ENCODE results near the gene TRIP12.
"Not testable (repeated sequence)": the region's sequence is repeated elsewhere in the genome, so short reads cannot be mapped to it uniquely, and the experiment has no call there.

The TRIP12 gene

GRCh38 chr2:229921892-229922448, at the start of gene TRIP12:
Gene TRIP12 (minus strand): TSS chr2:229922009. CDS start chr2:229880079, 41,930 bp downstream.
- no peak for TF ChIP-seq CTCF (IDR thresholded peaks at IDR 0.05; ENCODE audit: unreplicated experiment in 3 of 3)
- H3K4me1 Mint-ChIP-seq = peaks cover 29% of the 10 kb centered on the region
- peaks cover 16% of the 10 kb centered on the region for H3K36me3 Mint-ChIP-seq (ENCODE audit: low read depth)
- no peaks in the 10 kb centered on the region for H3K9me3 Mint-ChIP-seq
- H3K27ac Mint-ChIP-seq = peak within 1 kb of the TSS; percentile 100
- H3K4me3 Mint-ChIP-seq = peak within 1 kb of the TSS; percentile 99 to 100 (median 99)
- H3K27me3 Mint-ChIP-seq (ENCODE audit: low read depth) = no peaks in the 10 kb centered on the region

GRCh38 chr2:229971298-229971790, 49.5 kb upstream of the TRIP12 start:
- Mint-ChIP-seq H3K27me3 (ENCODE audit: low read depth) (no peaks in the 10 kb centered on the region), H3K4me3 (no peak overlapping the region), H3K4me1 (peaks cover 12% of the 10 kb centered on the region), H3K36me3 (ENCODE audit: low read depth) (no peaks in the 10 kb centered on the region), H3K27ac (no peak overlapping the region), H3K9me3 (no peaks in the 10 kb centered on the region)
- no peak for TF ChIP-seq CTCF (IDR thresholded peaks at IDR 0.05; ENCODE audit: unreplicated experiment in 3 of 3)

DNA sequence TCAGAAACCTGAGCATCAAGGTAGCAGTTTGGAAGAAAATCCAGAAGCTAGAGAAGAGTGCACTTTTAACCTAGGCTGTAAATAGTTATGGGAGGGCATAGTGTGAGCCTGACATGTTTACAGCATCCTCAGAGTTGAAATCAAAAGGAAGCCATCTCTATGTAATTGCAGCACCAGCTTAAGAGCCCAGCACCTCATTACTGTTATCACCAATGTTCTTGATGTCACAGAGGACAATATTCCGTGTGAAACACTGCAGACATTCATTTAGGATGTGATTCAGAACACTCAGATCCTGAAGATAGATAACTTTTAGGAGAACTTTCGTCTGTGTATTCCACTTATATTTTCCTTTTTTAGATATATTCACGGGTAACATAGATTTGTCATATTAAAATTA, 48.6 kb upstream of the TRIP12 start:
- TF ChIP-seq CTCF (IDR thresholded peaks at IDR 0.05; ENCODE audit: unreplicated experiment in 3 of 3) = no peak
- Mint-ChIP-seq H3K4me1 (peaks cover 12% of the 10 kb centered on the region), H3K9me3 (no peaks in the 10 kb centered on the region), H3K27me3 (ENCODE audit: low read depth) (no peaks in the 10 kb centered on the region), H3K4me3 (no peak overlapping the region), H3K27ac (no peak overlapping the region), H3K36me3 (ENCODE audit: low read depth) (no peaks in the 10 kb centered on the region)

DNA sequence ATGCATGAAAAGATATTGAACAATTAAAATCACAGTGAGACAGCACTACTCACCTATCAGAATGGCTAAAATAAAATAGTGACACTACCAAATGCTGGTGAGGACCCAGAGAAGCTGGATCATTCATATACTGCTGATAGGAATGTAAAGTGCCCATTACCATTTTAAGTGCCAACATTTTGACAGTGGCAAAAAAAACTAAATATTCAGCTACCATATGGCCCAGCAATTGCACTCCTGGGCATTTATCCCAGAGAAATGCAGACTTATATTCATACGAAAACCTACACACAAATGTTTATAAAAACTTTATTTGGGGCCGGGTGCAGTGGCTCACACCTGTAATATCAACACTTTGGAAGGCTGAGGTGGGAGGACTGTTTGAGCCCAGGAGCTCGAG, 48.1 kb upstream of the TRIP12 start:
- H3K4me3 Mint-ChIP-seq = no peak overlapping the region
- peaks cover 11% of the 10 kb centered on the region for H3K4me1 Mint-ChIP-seq
- no peaks in the 10 kb centered on the region for H3K27me3 Mint-ChIP-seq (ENCODE audit: low read depth)
- no peaks in the 10 kb centered on the region for H3K9me3 Mint-ChIP-seq
- no peaks in the 10 kb centered on the region for H3K36me3 Mint-ChIP-seq (ENCODE audit: low read depth)
- no peak for TF ChIP-seq CTCF (IDR thresholded peaks at IDR 0.05; ENCODE audit: unreplicated experiment in 3 of 3)
- no peak overlapping the region for H3K27ac Mint-ChIP-seq

- not testable (repeated sequence) for H3K27ac Mint-ChIP-seq; H3K9me3 Mint-ChIP-seq; H3K4me1 Mint-ChIP-seq; H3K27me3 Mint-ChIP-seq (ENCODE audit: low read depth); H3K36me3 Mint-ChIP-seq (ENCODE audit: low read depth); H3K4me3 Mint-ChIP-seq
Observed at GRCh38 chr2:229963596-229963995, 41.8 kb upstream of the TRIP12 start.

DNA sequence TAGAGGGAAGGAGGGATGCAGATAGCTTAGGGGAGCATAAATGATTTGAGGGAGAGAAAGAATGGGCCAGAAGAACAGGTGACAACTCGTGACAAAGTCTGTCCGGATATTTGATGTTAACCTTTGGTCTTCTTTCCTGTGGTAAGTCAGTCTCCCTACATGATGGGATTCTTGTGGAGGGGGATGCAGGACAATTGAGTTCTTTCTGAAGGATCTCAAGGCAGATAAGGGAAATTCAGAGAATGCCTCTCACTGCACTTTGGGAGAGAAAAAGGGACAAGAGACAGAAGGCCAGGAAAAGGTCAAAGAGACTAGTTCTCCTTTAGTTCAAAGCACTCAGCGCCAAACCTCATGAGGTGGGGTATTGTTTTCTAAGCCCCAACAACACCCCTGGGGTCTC, 34.7 kb upstream of the TRIP12 start:
- no peaks in the 10 kb centered on the region for H3K27me3 Mint-ChIP-seq (ENCODE audit: low read depth)
- H3K36me3 Mint-ChIP-seq (ENCODE audit: low read depth) = no peaks in the 10 kb centered on the region
- no peak for TF ChIP-seq CTCF (IDR thresholded peaks at IDR 0.05; ENCODE audit: unreplicated experiment in 3 of 3)
- H3K27ac Mint-ChIP-seq = no peak overlapping the region
- H3K9me3 Mint-ChIP-seq = no peaks in the 10 kb centered on the region
- no peaks in the 10 kb centered on the region for H3K4me1 Mint-ChIP-seq
- no peak overlapping the region for H3K4me3 Mint-ChIP-seq
